HG03378 (cell line): ENCODE results near the gene MYH9.
"Not testable (repeated sequence)": the region's sequence is repeated elsewhere in the genome, so short reads cannot be mapped to it uniquely, and the experiment has no call there.

Experiments used
- ATAC-seq: cut with Tn5 transposase; IDR thresholded peaks from one replicate; pipeline ENCODE4 v1.9.1; 2021; ENCODE audit warnings: mild to moderate bottlenecking, moderate library complexity; ENCODE audit not compliant: unreplicated experiment

MYH9 gene

GRCh38 chr22:36296690-36297089 lies 91.1 kb downstream of the MYH9 start:
- no peak for ATAC-seq

- ATAC-seq: no peak
These were observed 92.5 kb downstream of the MYH9 start for GRCh38 chr22:36295247-36295646.

- no peak for ATAC-seq
These were observed 93.0 kb downstream of the MYH9 start for GRCh38 chr22:36294801-36295200.

- no peak for ATAC-seq
These were observed 93.5 kb downstream of the MYH9 start for GRCh38 chr22:36294293-36294620.

- no peak for ATAC-seq
These were observed 94.0 kb downstream of the MYH9 start for GRCh38 chr22:36293606-36294292.

GRCh38 chr22:36292823-36293530 lies 94.8 kb downstream of the MYH9 start:
- ATAC-seq: no peak

- ATAC-seq: no peak
These were observed 95.7 kb downstream of the MYH9 start for GRCh38 chr22:36291831-36292740.

- not testable (repeated sequence) for ATAC-seq
These were observed 97.2 kb downstream of the MYH9 start for GRCh38 chr22:36290391-36291075.

GRCh38 chr22:36289948-36290371 lies 97.8 kb downstream of the MYH9 start:
- not testable (repeated sequence) for ATAC-seq

GRCh38 chr22:36289406-36289870 lies 98.3 kb downstream of the MYH9 start:
- no peak for ATAC-seq

- ATAC-seq: no peak
These were observed 99.0 kb downstream of the MYH9 start for GRCh38 chr22:36288571-36289405.

GRCh38 chr22:36287881-36288515 lies 99.8 kb downstream of the MYH9 start:
- ATAC-seq: no peak

- ATAC-seq: no peak
These were observed 101.4 kb downstream of the MYH9 start for GRCh38 chr22:36286096-36286957.

GRCh38 chr22:36285545-36285944 lies 102.2 kb downstream of the MYH9 start:
- ATAC-seq: no peak

- no peak for ATAC-seq
These were observed 102.8 kb downstream of the MYH9 start for GRCh38 chr22:36285017-36285416.

GRCh38 chr22:36284171-36284571 lies 103.6 kb downstream of the MYH9 start:
- ATAC-seq: no peak

GRCh38 chr22:36282328-36282831 lies 105.4 kb downstream of the MYH9 start:
- no peak for ATAC-seq

GRCh38 chr22:36281781-36282327 lies 105.9 kb downstream of the MYH9 start:
- ATAC-seq: no peak
